C4-2B (cell line): ENCODE measurements around the gene ZNF653.
"Not testable (repeated sequence)": the region's sequence is repeated elsewhere in the genome, so short reads cannot be mapped to it uniquely, and the experiment has no call there.

Experiments used
- H3K27ac ChIP-seq: fragments of 450-650 bp; 2 replicates; pipeline ENCODE4 v1.5.1; 2017
- ZFX ChIP-seq: fragments of 450-650 bp; IDR thresholded peaks from 2 replicates; pipeline ENCODE4 v1.6.1; 2017
- TF ChIP-seq, protein P1 (sequence below): fragments of 450-650 bp; conservative IDR thresholded peaks from 2 replicates; pipeline ENCODE4 v1.5.1; 2017; ENCODE audit warnings: mild to moderate bottlenecking

ZNF653 gene

DNA sequence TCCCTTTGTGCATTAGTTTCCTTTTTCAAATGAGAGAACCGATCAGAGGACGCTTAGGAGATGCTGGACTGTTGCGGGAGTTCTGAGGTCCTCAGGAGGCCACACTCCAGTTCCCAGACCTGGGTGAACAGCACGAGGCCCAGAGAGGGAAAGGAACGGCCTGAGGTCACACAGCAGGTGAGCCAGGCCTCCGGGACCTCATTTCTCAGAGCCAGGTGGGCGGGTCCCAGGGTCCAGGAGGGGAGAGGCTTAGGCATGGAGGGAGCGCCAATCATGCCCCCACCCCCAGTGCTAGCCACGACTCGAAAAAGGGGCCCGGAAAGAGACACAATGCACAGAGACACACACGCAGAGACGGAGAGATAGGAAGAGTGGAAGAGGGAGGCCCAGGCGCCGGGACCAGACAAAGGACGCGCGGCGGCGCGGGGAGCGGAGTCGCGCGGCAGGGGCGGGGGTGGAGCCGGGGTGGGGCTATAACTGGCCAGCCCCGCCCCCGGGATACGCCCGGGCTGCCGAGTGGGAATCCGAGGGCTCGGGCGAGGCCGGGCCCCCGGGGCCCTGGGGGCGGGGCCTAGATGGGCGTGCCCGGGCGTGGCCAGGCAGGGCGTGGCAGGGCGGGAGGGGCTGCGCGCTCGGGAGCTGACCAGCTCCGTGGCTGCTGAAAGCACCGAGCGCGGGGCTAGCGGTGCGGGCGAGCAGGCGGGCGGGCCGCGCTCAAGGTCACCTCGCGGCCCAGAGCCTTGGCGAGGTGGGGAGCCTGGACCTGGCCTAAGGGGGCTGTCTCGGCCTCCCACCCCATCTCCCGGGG lies 26.3 kb downstream of the ZNF653 start:
- no peak overlapping the region for H3K27ac ChIP-seq
- TF ChIP-seq ZFX, result no peak

DNA sequence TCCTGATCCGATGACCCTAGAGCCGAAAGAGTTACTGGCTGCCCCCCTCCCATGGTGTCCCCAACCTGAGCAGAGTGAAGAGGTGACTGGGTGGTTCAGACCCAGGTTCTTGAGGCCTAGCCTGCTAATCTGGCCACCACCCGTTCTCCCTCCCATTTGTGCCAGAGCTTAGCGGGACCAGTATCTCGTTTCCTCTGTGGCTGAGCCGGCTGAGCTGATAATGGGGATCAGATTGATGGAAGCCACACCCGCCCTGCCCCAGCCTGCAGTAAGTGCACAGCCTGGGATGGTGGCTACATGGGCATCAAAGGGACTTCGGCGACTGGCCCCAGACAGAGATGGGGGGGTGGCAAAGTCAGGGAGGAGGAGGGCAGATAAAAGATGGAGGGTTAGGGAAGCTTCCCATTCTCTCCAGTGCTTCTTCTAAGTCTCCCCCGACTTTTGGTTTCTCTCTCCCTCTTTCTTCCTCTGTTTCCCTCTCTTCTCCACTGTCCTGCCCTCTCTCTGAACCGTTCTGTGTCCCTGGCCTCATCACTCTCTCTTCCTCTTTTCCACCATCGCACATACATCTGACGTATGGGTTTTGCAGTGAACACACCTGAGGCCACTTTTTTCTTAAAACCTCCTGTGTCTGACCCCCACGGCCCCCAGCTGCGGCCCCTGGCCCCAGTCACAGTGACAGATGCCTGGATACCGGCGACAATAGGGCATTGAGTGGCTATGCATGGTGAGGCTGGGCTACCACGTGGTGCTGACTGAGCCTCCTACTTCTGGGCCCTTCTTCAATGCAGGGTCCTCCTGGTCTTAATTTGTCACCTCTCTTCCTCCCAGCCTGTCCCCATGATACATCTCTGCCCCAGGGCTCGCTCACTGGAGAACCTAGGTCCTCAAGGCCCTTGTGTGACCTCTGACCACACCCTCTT lies 27.2 kb downstream of the ZNF653 start:
- TF ChIP-seq, protein P1, sequence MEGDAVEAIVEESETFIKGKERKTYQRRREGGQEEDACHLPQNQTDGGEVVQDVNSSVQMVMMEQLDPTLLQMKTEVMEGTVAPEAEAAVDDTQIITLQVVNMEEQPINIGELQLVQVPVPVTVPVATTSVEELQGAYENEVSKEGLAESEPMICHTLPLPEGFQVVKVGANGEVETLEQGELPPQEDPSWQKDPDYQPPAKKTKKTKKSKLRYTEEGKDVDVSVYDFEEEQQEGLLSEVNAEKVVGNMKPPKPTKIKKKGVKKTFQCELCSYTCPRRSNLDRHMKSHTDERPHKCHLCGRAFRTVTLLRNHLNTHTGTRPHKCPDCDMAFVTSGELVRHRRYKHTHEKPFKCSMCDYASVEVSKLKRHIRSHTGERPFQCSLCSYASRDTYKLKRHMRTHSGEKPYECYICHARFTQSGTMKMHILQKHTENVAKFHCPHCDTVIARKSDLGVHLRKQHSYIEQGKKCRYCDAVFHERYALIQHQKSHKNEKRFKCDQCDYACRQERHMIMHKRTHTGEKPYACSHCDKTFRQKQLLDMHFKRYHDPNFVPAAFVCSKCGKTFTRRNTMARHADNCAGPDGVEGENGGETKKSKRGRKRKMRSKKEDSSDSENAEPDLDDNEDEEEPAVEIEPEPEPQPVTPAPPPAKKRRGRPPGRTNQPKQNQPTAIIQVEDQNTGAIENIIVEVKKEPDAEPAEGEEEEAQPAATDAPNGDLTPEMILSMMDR, result no peak
- TF ChIP-seq ZFX, result no peak
- no peak overlapping the region for H3K27ac ChIP-seq

DNA sequence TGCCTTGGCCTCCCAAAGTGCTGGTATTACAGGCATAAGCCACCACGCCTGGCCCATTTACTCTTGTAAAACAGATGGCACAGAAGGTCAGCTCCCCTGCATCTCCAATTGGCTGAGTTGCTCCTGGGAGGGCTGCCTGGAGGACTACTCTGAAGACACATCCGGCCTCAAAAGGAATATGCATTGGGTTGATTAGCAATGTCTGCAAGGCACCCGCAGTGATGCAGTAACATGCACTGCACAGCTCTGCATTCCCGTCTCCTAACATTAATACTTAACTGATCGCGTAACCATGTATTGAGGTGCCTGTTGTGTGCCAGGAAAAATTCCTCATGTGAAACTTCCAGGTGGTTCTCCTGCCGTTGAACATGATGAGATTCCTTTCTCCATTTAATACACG lies 29.8 kb downstream of the ZNF653 start:
- TF ChIP-seq, protein P1, result no peak
- TF ChIP-seq ZFX, result no peak
- no peak overlapping the region for H3K27ac ChIP-seq

DNA sequence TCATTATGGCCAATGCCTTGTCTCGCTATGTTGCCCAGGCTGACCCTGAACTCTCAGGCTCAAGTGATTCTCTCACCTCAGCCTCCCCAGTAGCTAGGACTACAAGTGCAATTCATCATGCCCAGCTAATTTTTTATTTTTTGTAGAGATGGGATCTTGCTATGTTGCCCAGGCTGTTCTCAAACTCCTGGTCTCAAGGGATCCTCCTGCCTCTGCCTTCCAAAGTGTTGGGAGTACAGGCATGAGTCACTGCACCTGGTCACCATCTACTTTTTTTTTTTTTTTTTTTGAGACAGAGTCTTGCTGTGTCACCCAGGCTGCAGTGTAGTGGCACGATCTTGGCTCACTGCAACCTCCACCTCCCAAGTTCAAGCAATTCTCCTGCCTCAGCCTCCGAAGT lies 30.3 kb downstream of the ZNF653 start:
- not testable (repeated sequence) for H3K27ac ChIP-seq

DNA sequence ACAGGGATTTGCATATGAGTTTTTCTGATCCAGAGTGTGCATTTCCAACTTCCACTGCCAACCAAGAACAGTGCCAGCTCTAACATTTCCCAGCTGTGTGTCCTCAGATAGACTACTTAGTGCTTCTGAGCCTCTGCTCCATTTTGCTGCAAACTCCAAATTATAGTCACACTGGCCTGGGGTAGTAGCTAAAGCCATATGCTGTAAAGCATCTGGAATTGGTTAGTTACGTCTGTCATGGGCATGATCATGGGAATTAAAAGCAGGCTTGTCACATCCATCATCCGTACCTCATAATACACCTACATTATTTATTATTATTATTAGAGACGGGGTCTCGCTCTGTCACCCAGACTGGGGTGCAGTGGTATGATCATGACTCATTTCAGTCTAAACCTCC lies 31.9 kb downstream of the ZNF653 start:
- H3K27ac ChIP-seq, result no peak overlapping the region
- TF ChIP-seq ZFX, result no peak
- TF ChIP-seq, protein P1, result no peak

DNA sequence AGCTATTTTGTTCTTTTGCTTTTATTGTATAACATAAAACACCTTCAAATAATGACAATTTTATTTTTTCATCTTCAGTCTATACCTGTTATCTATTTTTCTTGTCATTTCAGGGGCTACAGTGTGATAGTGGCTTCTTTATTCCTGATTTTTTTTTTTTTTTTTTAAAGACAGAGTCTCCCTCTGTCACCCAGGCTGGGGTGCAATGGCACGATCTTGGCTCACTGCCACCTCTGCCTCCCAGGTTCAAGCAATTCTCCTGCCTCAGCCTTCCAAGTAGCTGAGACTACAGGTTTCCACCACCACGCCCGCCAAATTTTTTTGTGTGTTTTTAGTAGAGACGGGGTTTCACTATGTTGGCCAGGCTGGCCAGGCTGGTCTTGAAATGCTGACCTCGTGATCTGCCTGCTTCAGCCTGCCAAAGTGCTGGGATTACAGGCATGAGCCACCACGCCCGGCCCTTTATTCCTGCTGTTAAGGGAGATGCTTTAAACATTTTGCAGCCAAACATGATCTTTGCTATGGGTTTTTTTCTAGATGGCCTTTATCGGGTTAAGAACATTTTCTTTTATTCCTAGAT lies 37.3 kb downstream of the ZNF653 start:
- H3K27ac ChIP-seq, result not testable (repeated sequence)

DNA sequence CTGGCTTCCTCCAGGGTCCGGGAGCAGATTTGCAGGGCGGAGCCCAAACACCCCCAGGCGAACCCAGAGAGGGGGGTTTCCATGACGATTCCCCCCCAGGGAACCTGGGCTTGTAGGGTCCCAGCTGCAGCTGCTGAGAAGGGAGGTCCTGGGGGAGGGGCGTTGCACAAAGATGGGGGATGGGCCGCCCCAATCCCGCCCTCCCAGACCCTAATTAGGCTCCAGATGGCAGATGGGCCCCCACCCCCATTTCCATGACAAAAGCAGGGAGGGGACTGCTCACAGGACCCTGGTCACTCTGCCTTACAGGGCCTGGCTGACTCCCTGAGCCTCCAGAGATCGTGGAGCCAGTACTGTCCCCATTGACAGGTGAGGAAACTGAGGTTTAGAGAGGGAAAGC lies 40.0 kb downstream of the ZNF653 start:
- no peak for TF ChIP-seq ZFX
- TF ChIP-seq, protein P1, result no peak
- no peak overlapping the region for H3K27ac ChIP-seq

DNA sequence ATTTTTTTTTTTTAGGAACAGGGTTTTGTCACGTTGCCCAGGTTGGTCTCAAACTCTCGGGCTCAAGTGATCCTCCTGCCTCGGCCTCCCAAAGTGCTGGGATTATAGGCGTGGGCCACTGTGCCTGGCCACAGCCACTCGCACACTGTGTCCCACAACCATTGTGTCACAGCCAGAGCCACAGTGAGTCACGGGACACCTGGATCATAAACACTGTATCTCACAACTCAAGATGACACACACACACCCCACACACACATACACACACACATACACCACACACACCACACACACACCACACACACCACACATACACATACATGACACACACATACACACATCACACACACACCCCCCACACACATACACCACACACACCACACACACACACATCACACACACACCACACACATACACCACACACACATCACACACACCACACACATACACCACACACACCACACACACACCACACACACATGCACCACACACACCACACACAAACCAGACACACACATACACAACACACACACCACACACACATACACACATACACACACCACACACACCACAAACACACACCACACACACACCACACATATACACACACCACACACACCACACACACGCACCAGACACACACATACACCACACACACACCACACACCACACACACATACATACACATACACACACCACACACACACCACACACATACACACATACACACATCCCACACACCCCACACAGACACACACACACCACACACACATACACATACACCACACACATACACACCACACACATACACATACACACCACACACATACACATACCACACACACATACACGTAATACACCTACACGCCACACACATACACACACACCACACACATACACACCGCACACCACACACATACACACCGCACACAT lies 41.0 kb downstream of the ZNF653 start:
- no peak overlapping the region for H3K27ac ChIP-seq
- no peak for TF ChIP-seq ZFX
- TF ChIP-seq, protein P1, result no peak
